ENCODE data around the gene PTGFRN.

PTGFRN gene

DNA sequence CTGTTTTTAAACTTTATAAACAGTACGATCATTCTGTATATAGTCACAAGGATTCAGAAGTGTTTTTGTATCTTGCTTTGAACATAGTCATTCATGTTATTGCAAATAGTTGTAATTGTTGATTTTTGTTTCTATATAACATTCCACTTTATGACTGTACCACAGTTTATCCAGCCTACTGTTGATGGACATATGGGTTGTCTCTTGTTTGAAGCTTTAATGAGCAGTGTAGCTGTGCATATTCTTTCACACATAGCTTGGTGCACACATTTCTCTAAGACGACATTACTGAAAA, 98.0 kb downstream of the PTGFRN start:
- H2AFZ ChIP-seq (ENCODE audit: low read depth, low read length), result no peak overlapping the region
- H3K9ac ChIP-seq (ENCODE audit: low read length), result no peak overlapping the region
- no peaks in the 10 kb centered on the region for H3K9me3 ChIP-seq (ENCODE audit: insufficient read depth, low read length)
- no peaks in the 10 kb centered on the region for H3K36me3 ChIP-seq (replicated peaks; ENCODE audit: low read depth, low read length)
- H3K4me2 ChIP-seq (ENCODE audit: low read length), result no peak overlapping the region
- no peaks in the 10 kb centered on the region for H3K79me2 ChIP-seq (ENCODE audit: low read length)
- H4K20me1 ChIP-seq (ENCODE audit: insufficient read depth, low read length), result no peaks in the 10 kb centered on the region
- H3K27ac ChIP-seq (ENCODE audit: low read length), result no peak overlapping the region
- peaks cover 13% of the 10 kb centered on the region for H3K4me1 ChIP-seq (ENCODE audit: low read length)
- H3K4me3 ChIP-seq (ENCODE audit: low read length), result no peak overlapping the region
- H3K27me3 ChIP-seq (ENCODE audit: low read depth, low read length), result no peaks in the 10 kb centered on the region
- TF ChIP-seq, protein P1, sequence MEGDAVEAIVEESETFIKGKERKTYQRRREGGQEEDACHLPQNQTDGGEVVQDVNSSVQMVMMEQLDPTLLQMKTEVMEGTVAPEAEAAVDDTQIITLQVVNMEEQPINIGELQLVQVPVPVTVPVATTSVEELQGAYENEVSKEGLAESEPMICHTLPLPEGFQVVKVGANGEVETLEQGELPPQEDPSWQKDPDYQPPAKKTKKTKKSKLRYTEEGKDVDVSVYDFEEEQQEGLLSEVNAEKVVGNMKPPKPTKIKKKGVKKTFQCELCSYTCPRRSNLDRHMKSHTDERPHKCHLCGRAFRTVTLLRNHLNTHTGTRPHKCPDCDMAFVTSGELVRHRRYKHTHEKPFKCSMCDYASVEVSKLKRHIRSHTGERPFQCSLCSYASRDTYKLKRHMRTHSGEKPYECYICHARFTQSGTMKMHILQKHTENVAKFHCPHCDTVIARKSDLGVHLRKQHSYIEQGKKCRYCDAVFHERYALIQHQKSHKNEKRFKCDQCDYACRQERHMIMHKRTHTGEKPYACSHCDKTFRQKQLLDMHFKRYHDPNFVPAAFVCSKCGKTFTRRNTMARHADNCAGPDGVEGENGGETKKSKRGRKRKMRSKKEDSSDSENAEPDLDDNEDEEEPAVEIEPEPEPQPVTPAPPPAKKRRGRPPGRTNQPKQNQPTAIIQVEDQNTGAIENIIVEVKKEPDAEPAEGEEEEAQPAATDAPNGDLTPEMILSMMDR (IDR thresholded peaks at IDR 0.05; ENCODE audit: low read depth, low read length), result no peak
- TF ChIP-seq EZH2phosphoT487 (IDR thresholded peaks at IDR 0.05; ENCODE audit: low read depth), result no peak

GRCh38 chr1:117008656-117009055, 98.9 kb downstream of the PTGFRN start:
- no peak overlapping the region for H3K4me2 ChIP-seq (ENCODE audit: low read length)
- H4K20me1 ChIP-seq (ENCODE audit: insufficient read depth, low read length), result no peaks in the 10 kb centered on the region
- no peaks in the 10 kb centered on the region for H3K79me2 ChIP-seq (ENCODE audit: low read length)
- no peak overlapping the region for H3K9ac ChIP-seq (ENCODE audit: low read length)
- no peaks in the 10 kb centered on the region for H3K9me3 ChIP-seq (ENCODE audit: insufficient read depth, low read length)
- no peaks in the 10 kb centered on the region for H3K36me3 ChIP-seq (replicated peaks; ENCODE audit: low read depth, low read length)
- H3K4me1 ChIP-seq (ENCODE audit: low read length), result peaks cover 7% of the 10 kb centered on the region
- no peaks in the 10 kb centered on the region for H3K27me3 ChIP-seq (ENCODE audit: low read depth, low read length)
- H3K27ac ChIP-seq (ENCODE audit: low read length), result no peak overlapping the region
- no peak for TF ChIP-seq EZH2phosphoT487 (IDR thresholded peaks at IDR 0.05; ENCODE audit: low read depth)
- TF ChIP-seq, protein P1 (IDR thresholded peaks at IDR 0.05; ENCODE audit: low read depth, low read length), result no peak
- no peak overlapping the region for H2AFZ ChIP-seq (ENCODE audit: low read depth, low read length)
- no peak overlapping the region for H3K4me3 ChIP-seq (ENCODE audit: low read length)

DNA sequence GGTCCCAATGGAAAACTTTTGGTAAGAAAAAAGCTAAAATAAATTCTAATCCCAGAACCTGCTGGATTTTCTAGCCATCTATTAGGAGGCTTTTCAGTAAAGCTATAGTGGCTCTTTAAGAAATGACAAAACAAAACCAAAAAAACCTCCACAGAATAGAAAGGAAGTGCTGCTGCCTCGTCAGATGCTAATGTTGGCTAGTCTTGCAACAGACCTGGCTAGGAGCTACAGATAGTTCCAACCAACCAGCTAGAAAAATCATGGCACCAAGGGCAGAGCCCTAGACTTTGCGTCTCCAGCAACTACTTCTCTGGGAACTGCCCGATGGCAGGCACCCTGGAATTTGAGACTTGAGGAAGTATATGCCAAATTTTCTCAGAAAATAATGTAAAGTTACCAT, 99.4 kb downstream of the PTGFRN start:
- peaks cover 2% of the 10 kb centered on the region for H3K4me1 ChIP-seq (ENCODE audit: low read length)
- H3K4me2 ChIP-seq (ENCODE audit: low read length), result no peak overlapping the region
- no peak overlapping the region for H2AFZ ChIP-seq (ENCODE audit: low read depth, low read length)
- H3K4me3 ChIP-seq (ENCODE audit: low read length), result no peak overlapping the region
- no peaks in the 10 kb centered on the region for H3K36me3 ChIP-seq (replicated peaks; ENCODE audit: low read depth, low read length)
- H3K27ac ChIP-seq (ENCODE audit: low read length), result no peak overlapping the region
- TF ChIP-seq, protein P1 (IDR thresholded peaks at IDR 0.05; ENCODE audit: low read depth, low read length), result no peak
- no peak for TF ChIP-seq EZH2phosphoT487 (IDR thresholded peaks at IDR 0.05; ENCODE audit: low read depth)
- H3K9me3 ChIP-seq (ENCODE audit: insufficient read depth, low read length), result no peaks in the 10 kb centered on the region
- no peaks in the 10 kb centered on the region for H3K27me3 ChIP-seq (ENCODE audit: low read depth, low read length)
- H3K9ac ChIP-seq (ENCODE audit: low read length), result no peak overlapping the region
- H3K79me2 ChIP-seq (ENCODE audit: low read length), result no peaks in the 10 kb centered on the region
- no peaks in the 10 kb centered on the region for H4K20me1 ChIP-seq (ENCODE audit: insufficient read depth, low read length)

DNA sequence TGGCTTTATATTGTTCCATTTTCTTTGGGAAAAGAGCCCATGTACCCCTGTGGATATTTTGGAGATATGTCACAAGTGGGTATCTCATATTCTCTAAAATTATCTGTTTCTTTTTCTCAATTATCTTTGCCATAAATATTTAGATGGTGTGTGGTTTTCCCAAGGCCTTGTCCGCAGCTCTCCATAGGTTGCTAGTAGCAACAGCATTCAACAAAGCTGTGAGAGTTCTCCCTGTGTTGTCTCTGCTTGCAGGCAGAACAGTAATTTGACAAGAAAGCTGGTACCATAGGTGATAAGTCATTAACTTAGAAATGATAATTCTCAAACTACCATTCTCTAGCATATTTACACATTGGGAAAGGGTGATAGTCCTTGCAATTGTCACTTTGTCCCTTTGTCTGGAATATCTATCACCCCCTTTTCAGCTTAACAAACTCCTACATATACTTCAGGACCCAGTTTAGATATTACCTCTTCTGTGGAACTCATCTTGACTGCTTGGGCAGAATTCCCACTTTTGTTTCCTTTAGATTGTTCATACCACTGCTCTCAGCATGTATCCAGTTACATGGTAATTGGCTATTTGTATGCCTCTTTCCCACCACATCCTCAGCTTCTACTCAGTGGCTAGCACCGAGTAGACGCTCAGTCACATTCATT, 100.7 kb downstream of the PTGFRN start:
- H3K36me3 ChIP-seq (replicated peaks; ENCODE audit: low read depth, low read length), result no peaks in the 10 kb centered on the region
- H3K4me3 ChIP-seq (ENCODE audit: low read length), result no peak overlapping the region
- H4K20me1 ChIP-seq (ENCODE audit: insufficient read depth, low read length), result no peaks in the 10 kb centered on the region
- no peaks in the 10 kb centered on the region for H3K79me2 ChIP-seq (ENCODE audit: low read length)
- H3K9ac ChIP-seq (ENCODE audit: low read length), result no peak overlapping the region
- TF ChIP-seq EZH2phosphoT487 (IDR thresholded peaks at IDR 0.05; ENCODE audit: low read depth), result no peak
- TF ChIP-seq, protein P1 (IDR thresholded peaks at IDR 0.05; ENCODE audit: low read depth, low read length), result no peak
- H3K4me2 ChIP-seq (ENCODE audit: low read length), result no peak overlapping the region
- H3K27me3 ChIP-seq (ENCODE audit: low read depth, low read length), result no peaks in the 10 kb centered on the region
- H3K27ac ChIP-seq (ENCODE audit: low read length), result no peak overlapping the region
- no peak overlapping the region for H2AFZ ChIP-seq (ENCODE audit: low read depth, low read length)
- H3K9me3 ChIP-seq (ENCODE audit: insufficient read depth, low read length), result no peaks in the 10 kb centered on the region
- H3K4me1 ChIP-seq (ENCODE audit: low read length), result peaks cover 8% of the 10 kb centered on the region
